Gastrocnemius medialis (tissue), 4 donors: Measurements from ENCODE around the gene RIMBP2.

Source experiments
- POLR2A ChIP-seq, 2 donors: fragments of 450-650 bp; IDR thresholded peaks; one replicate each; pipeline ENCODE4 v1.6.1; 2017; ENCODE audit warnings: antibody characterized with exemption in 2 of 2, mild to moderate bottlenecking in 2 of 2, moderate library complexity in 2 of 2
- TF ChIP-seq, protein P1 (sequence below), 5 experiments: fragments of 450-650 bp in 3 of 5; fragments of 200-600 bp in 2 of 5; sonication (generic) in 2 of 5; IDR thresholded peaks in 4 of 5; conservative IDR thresholded peaks in 1 of 5; 1 replicate in 4 of 5; 2 replicates in 1 of 5; pipeline ENCODE4 v1.5.1; 2016 to 2019; ENCODE audit warnings: antibody characterized with exemption in 5 of 5, mild to moderate bottlenecking in 3 of 5, moderate library complexity in 3 of 5

DNA sequence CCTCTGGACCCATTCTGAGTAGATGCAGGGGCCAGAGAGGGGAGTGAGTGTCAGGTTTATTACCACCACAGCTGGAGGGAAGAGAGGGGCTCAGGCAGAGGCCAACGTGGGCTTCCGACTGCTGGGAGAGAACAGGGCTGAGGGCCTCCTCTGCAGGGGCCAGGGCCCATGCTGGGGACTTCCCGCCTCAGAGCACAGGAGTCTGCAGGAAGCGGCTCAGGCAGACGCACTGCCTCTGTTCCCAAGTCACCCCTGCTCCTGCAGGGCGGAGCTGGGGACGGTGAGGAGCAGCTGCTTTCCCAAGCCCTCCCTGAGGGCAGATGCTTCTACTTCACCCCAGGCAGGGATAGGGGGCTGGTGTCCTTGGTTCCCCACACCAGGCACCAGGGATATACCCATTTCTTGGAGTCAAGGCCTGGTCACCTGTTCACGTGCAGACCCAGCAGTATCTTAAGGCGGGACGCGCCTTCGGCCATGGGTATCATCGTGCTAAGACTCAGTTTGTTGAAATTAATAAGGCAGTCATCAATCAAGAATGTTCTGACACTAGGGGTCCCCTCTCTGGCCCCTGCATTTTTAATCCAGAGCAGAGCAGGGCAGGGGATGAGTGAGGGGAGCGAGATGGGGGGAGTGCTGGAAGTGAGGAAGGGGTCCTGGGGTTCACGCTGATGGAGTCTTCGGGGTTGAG lies 278.4 kb downstream of the RIMBP2 start:
- TF ChIP-seq, protein P1, sequence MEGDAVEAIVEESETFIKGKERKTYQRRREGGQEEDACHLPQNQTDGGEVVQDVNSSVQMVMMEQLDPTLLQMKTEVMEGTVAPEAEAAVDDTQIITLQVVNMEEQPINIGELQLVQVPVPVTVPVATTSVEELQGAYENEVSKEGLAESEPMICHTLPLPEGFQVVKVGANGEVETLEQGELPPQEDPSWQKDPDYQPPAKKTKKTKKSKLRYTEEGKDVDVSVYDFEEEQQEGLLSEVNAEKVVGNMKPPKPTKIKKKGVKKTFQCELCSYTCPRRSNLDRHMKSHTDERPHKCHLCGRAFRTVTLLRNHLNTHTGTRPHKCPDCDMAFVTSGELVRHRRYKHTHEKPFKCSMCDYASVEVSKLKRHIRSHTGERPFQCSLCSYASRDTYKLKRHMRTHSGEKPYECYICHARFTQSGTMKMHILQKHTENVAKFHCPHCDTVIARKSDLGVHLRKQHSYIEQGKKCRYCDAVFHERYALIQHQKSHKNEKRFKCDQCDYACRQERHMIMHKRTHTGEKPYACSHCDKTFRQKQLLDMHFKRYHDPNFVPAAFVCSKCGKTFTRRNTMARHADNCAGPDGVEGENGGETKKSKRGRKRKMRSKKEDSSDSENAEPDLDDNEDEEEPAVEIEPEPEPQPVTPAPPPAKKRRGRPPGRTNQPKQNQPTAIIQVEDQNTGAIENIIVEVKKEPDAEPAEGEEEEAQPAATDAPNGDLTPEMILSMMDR (IDR thresholded peaks at IDR 0.05 in 4 of 5, conservative IDR thresholded peaks at IDR 0.05 in 1 of 5): no peak
- TF ChIP-seq POLR2A (IDR thresholded peaks at IDR 0.05): no peak
